Adipose tissue (tissue), 3 donors: ENCODE data around the gene GRB7. TPM values are rescaled to one million over a fixed set of nuclear protein-coding genes. Genes with fewer than 3 reads are reported as not detected.
"Not testable (repeated sequence)": the region's sequence is repeated elsewhere in the genome, so short reads cannot be mapped to it uniquely, and the experiment has no call there.

Experiments
- H3K27ac ChIP-seq: one replicate; pipeline ENCODE4 v1.5.1; 2013; ENCODE audit warnings: low read depth, low read length
- WGBS, 3 donors: extraction: QIAGEN DNeasy Blood & Tissue Kit; methylation state at CpG; one replicate each; pipeline ENCODE4 v1.1.7; 2013; 5-methylcytosine and 5-hydroxymethylcytosine counted together
- polyA plus RNA-seq, 3 donors: library from polyadenylated mRNA; stranded (reverse); fragments of 200-250 nt; gene quantifications; one replicate each; pipeline ENCODE4 v1.2.3, GENCODE V29; 2013
- donor health status: healthy with polysubstance abuse.
- donor health status: Bipolar disorder and iron deficiency.
- donor health status: healthy.

GRB7 gene
- polyA plus RNA-seq, result 10 to 100 TPM in 1 of 3 donors, 1 to 10 TPM in 1, under 1 TPM in 1; 0.34 to 29.6 (median 2.8) TPM

DNA sequence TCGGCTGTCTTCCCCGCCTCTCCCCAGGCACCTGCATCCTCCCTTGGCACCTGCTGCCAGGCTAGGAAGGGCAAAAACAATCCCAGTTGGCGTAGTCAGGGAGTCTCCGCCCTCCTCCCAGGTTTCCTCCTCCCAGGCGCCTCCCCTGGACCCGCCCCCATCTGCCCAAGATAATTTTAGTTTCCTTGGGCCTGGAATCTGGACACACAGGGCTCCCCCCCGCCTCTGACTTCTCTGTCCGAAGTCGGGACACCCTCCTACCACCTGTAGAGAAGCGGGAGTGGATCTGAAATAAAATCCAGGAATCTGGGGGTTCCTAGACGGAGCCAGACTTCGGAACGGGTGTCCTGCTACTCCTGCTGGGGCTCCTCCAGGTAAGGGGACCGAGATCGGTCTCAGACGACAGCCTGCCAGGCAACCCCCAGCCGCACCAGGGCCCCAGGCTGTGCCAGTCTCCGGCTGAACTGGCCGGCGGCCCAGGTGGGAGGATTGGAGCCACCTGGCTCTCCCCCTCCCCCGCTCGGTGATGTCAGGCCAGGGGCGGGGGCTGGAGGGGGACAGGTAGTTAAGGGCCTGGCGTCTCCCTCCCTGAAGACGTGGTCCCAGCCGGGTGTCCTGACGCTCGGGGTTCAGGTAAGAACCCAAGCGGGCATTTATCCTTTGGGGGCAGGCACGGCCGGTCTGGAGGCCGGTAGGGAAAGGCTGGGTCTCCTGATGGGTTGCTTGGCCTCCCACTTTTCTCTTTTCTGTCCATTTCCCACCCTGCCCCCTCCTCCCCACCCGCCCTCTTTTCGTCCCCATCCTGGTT is at the start of gene GRB7:
TSS of gene GRB7 (plus strand) at position 179 of the 808 bp plus-strand sequence. CDS start 4,364 bp downstream, outside the sequence.
- H3K27ac ChIP-seq, result no peak within 1 kb of the TSS
- WGBS, 3 donors, result 2 to 9% (median 8%) methylated on average over 30 to 34 of the region's 34 CpGs

DNA sequence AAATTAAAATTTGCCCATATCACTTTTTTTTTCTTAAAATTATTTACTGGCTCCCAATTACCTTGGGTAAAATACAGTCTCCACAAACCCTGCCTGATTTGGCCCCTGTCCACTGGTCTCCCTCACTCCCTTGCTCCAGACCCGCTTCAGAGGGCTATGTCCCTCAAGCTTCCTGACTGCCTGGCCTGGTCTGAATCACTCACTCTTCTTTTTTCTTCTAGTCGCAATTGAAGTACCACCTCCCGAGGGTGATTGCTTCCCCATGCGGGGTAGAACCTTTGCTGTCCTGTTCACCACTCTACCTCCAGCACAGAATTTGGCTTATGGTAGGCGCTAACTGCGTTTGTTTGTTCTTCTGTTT is 49.3 kb upstream of the GRB7 start:
- H3K27ac ChIP-seq, result no peak overlapping the region
- 18 to 25% (median 23%) methylated on average over 6 of the region's 6 CpGs for WGBS, 3 donors

GRCh38 chr17:39688945-39689344 is 48.8 kb upstream of the GRB7 start:
- WGBS, 3 donors, result 42 to 60% (median 52%) methylated on average over 3 of the region's 3 CpGs
- H3K27ac ChIP-seq, result no peak overlapping the region

- 84 to 91% (median 91%) methylated on average over 5 of the region's 5 CpGs for WGBS, 3 donors
- no peak overlapping the region for H3K27ac ChIP-seq
These were observed 43.1 kb upstream of the GRB7 start for GRCh38 chr17:39694593-39694992.

DNA sequence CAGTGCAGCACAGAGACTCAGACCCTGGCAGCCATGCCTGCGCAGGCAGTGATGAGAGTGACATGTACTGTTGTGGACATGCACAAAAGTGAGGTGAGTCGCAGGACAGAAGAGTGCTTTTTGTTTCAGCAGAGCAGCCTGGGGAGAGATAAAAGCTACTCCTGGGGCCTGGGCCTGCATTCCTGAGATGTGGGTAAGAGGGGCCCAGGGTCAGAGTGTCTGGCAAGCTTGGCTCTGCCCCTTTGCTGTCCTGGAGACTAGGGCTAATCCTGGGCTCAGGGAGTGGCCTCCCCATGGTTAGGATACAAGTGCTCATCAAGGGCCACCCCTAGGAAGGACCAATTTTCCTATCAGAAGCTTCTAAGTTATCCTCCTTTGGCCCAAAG is 42.7 kb upstream of the GRB7 start:
- H3K27ac ChIP-seq, result no peak overlapping the region
- 78 to 92% (median 88%) methylated on average over 2 of the region's 2 CpGs for WGBS, 3 donors

DNA sequence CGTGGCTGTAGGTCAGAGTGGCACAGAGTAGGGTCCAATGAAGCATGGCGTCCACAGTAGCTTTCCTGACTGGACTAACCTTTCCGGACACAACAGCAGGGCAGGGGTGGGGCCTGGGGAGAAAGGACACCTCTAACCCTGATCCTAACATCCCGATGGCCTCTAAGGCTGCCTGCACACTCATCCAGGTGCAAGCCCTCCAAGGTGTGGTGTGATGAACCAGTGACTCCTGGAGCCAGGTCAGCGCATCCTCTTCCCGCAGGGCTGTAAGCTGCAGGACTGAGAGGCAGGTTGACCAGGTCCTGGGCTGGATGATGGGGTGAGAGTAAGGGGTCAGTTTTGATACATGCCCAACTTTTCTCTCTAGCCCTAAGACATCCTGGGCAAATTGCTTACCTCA is 41.0 kb upstream of the GRB7 start:
- 78 to 89% (median 84%) methylated on average over 6 of the region's 6 CpGs for WGBS, 3 donors
- H3K27ac ChIP-seq, result no peak overlapping the region

- WGBS, 3 donors, result 93 to 94% (median 93%) methylated on average over 5 of the region's 5 CpGs
These were observed 39.8 kb upstream of the GRB7 start for GRCh38 chr17:39697961-39698360.

DNA sequence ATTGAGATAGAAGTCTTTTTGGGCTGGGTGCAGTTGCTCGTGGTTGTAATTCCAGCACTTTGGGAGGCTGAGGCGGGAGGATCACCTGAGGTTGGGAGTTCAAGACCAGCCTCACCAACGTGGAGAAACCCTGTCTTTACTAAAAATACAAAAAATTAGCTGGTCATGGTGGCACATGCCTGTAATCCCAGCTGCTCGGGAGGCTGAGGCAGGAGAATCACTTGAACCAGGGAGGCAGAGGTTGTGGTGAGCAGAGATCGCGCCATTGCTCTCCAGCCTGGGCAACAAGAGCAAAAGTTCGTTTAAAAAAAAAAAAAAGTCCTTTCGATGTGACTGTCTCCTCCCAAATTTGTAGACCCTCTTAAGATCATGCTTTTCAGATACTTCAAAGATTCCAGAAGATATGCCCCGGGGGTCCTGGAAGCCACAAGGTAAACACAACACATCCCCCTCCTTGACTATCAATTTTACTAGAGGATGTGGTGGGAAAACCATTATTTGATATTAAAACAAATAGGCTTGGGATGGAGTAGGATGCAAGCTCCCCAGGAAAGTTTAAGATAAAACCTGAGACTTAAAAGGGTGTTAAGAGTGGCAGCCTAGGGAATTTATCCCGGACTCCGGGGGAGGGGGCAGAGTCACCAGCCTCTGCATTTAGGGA is 38.5 kb upstream of the GRB7 start:
- 47 to 56% (median 53%) methylated on average over 11 of the region's 11 CpGs for WGBS, 3 donors
- not testable (repeated sequence) for H3K27ac ChIP-seq

More at GRCh38 chr17:39697961-39698360, 39.8 kb upstream of the GRB7 start:
- no peak overlapping the region for H3K27ac ChIP-seq

DNA sequence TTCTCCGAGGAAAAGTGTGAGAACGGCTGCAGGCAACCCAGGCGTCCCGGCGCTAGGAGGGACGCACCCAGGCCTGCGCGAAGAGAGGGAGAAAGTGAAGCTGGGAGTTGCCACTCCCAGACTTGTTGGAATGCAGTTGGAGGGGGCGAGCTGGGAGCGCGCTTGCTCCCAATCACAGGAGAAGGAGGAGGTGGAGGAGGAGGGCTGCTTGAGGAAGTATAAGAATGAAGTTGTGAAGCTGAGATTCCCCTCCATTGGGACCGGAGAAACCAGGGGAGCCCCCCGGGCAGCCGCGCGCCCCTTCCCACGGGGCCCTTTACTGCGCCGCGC is 38.0 kb upstream of the GRB7 start, which contains the start of gene ERBB2:
TSS of gene ERBB2 (plus strand) at position 247 of the 330 bp plus-strand sequence. CDS start 175 bp downstream, outside the sequence.
- no peak within 1 kb of the TSS for H3K27ac ChIP-seq
- 2 to 9% (median 8%) methylated on average over 19 to 20 of the region's 20 CpGs for WGBS, 3 donors

- no peak overlapping the region for H3K27ac ChIP-seq
- WGBS, 3 donors, result 2% methylated on average over 57 of the region's 57 CpGs
These were observed 37.4 kb upstream of the GRB7 start for GRCh38 chr17:39700148-39700987.

GRCh38 chr17:39701012-39701783 is 36.5 kb upstream of the GRB7 start:
- 29 to 49% (median 48%) methylated on average over 10 of the region's 10 CpGs for WGBS, 3 donors
- no peak overlapping the region for H3K27ac ChIP-seq

DNA sequence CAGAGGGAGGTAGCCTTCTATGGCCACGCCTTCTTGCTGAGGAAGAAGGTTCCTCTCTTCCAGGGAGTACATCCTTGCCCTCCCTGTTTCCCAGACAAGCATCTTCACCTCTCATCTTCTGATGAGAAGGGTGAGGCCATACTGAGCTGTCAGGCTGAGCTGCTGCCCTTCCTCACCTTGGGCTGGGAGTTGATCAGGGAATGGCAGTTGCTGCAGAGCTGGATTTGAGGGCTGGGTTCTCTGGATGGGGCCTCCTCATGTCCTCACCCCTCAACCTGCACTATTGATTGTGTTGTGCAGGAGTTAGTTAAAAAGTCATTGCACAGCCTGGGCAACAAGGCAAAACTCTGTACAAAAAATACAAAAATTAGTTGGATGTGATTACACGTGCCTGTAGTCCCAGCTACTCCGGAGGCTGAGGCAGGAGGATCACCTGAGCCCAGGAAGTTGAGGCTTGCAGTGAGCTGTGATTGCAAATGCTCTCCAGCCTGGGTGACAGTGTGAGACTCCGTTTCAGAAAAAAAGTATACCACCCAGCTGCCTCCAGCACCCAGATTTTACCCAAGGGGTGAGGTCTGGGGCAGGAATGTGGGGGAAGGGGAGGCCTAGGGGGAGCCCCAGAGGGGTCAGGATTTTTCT is 35.8 kb upstream of the GRB7 start:
- H3K27ac ChIP-seq, result peak overlapping the region; percentile 41
- WGBS, 3 donors, result 54 to 79% (median 77%) methylated on average over 4 of the region's 4 CpGs

DNA sequence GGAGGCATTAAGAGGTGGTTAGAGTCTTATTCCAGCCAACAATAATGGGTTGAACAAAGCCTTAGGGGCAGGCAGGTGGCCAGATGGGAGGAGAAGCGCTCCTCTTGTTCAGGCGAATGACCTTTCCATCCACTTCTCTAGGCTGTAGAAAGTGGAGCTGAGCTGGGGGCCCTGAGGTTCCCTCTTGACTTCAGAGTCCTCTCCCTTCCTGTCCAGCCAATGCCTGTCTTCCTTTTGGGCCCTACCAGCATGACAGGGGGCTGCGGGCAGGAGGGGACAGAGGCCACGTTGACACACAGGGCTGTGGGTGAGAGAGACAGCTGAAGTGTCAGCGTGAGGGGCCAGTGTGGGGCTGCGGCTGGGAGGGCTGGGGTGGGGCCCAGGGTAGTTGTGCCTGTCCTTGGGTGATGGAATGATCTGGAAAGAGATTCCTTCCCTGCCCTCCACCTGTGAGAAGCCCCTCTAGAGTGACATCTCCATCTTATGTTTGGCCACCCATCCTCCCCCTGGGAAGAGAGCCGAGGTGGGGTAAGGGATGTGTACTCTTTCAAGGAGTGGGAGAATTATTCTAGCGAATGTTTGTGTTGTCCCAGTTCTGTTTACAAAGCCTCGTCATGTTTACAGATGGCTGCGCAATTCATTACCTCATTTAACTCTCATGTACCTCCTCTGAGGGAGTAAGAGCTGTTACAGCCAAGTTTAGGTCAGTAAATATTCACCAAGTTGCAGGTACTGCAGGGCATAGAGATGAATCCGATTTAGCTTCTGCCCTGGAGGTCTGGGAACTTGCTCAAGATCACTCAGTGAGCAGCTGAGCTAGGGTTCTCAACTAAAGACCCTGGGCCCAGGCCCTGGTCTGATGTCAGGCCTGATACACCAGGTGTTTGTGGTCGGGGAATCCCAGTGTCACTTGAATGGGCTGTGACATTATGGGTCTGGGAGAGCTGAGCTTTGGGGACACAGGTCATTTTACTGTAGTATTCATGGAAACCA is 34.5 kb upstream of the GRB7 start:
- WGBS, 3 donors, result 53 to 73% (median 70%) methylated on average over 12 of the region's 12 CpGs
- H3K27ac ChIP-seq, result no peak overlapping the region

GRCh38 chr17:39703913-39704312 is 33.8 kb upstream of the GRB7 start:
- 80 to 90% (median 84%) methylated on average over 5 of the region's 5 CpGs for WGBS, 3 donors
- H3K27ac ChIP-seq, result no peak overlapping the region

GRCh38 chr17:39704821-39705551 is 32.8 kb upstream of the GRB7 start:
- 43 to 73% (median 67%) methylated on average over 11 of the region's 11 CpGs for WGBS, 3 donors
- no peak overlapping the region for H3K27ac ChIP-seq

- no peak overlapping the region for H3K27ac ChIP-seq
- WGBS, 3 donors, result 20 to 89% (median 88%) methylated on average over 12 of the region's 12 CpGs
These were observed 31.9 kb upstream of the GRB7 start for GRCh38 chr17:39705786-39706348.
